WTC11 (cell line): ENCODE measurements around the gene KCNH8. TPM values are rescaled to one million over a fixed set of nuclear protein-coding genes. Genes with fewer than 3 reads are reported as not detected.

Experiments used
- ATAC-seq: fragments of 200-7000 bp; cut with Tn5 transposase; 2 replicates; pipeline ENCODE4 v1.10.0; 2021; ENCODE audit warnings: mild to moderate bottlenecking, moderate library complexity
- CTCF ChIA-PET: fragments of 300-600 bp; sonication (Branson Sonifier 250); formaldehyde crosslinking; loops from one replicate; lab custom pipeline; 2021; ENCODE audit warnings: antibody characterized with exemption; lab: Charles Lee
- POLR2A ChIA-PET: fragments of 350-600 bp; sonication (Branson Sonifier 250); formaldehyde crosslinking; loops from one replicate; lab custom pipeline; 2021; ENCODE audit warnings: antibody characterized with exemption; lab: Charles Lee
- DNase-seq: peaks from one replicate; pipeline ENCODE4 v3.0.0; 2021; ENCODE audit warnings: low spot score
- H3K27ac Mint-ChIP-seq: 2 replicates; pipeline ENCODE4 v1.8.0; 2021; ENCODE audit warnings: mixed read lengths
- H3K27me3 Mint-ChIP-seq: 2 replicates; pipeline ENCODE4 v1.8.0; 2021; ENCODE audit warnings: low read depth, mild to moderate bottlenecking, moderate library complexity, mixed read lengths
- H3K36me3 Mint-ChIP-seq: 2 replicates; pipeline ENCODE4 v1.8.0; 2021; ENCODE audit warnings: mixed read lengths
- H3K4me1 Mint-ChIP-seq: 2 replicates; pipeline ENCODE4 v1.8.0; 2022; ENCODE audit warnings: mixed read lengths
- H3K4me3 Mint-ChIP-seq: 2 replicates; pipeline ENCODE4 v1.8.0; 2021; ENCODE audit warnings: mild to moderate bottlenecking, moderate library complexity, mixed read lengths
- H3K9me3 Mint-ChIP-seq: 2 replicates; pipeline ENCODE4 v1.8.0; 2021; ENCODE audit warnings: mixed read lengths
- ATF1 ChIP-seq: sonication (generic); formaldehyde crosslinking; IDR thresholded peaks from 2 replicates; pipeline ENCODE4 v1.8.1; 2023; ENCODE audit warnings: mild to moderate bottlenecking, moderate library complexity, missing genetic modification reagents
- CBFB ChIP-seq: sonication (generic); formaldehyde crosslinking; IDR thresholded peaks from 2 replicates; pipeline ENCODE4 v1.8.1; 2022; ENCODE audit warnings: mild to moderate bottlenecking, low read depth, missing genetic modification reagents
- CREB1 ChIP-seq: sonication (generic); formaldehyde crosslinking; IDR thresholded peaks from 2 replicates; pipeline ENCODE4 v1.8.0; 2023; ENCODE audit warnings: mild to moderate bottlenecking, missing genetic modification reagents
- CREM ChIP-seq: sonication (generic); formaldehyde crosslinking; IDR thresholded peaks from 2 replicates; pipeline ENCODE4 v1.8.1; 2022; ENCODE audit warnings: mild to moderate bottlenecking, missing genetic modification reagents, moderate library complexity
- GRHL2 ChIP-seq: fragments of 250-450 bp; sonication (Bioruptor Pico); IDR thresholded peaks from 2 replicates; pipeline ENCODE4 v1.8.0; 2022; ENCODE audit warnings: mild to moderate bottlenecking, moderate library complexity; ENCODE audit not compliant: insufficient replicate concordance, severe bottlenecking
- HMGA2 ChIP-seq: fragments of 250-450 bp; sonication (Bioruptor Pico); IDR thresholded peaks from 2 replicates; pipeline ENCODE4 v1.4.0; 2021; ENCODE audit warnings: mild to moderate bottlenecking, moderate library complexity
- JUN ChIP-seq: sonication (generic); formaldehyde crosslinking; IDR thresholded peaks from 2 replicates; pipeline ENCODE4 v1.8.0; 2023; ENCODE audit warnings: mild to moderate bottlenecking, missing genetic modification reagents
- NFATC4 ChIP-seq: fragments of 250-450 bp; sonication (Bioruptor Pico); IDR thresholded peaks from 2 replicates; pipeline ENCODE4 v1.9.0; 2021; ENCODE audit warnings: mild to moderate bottlenecking
- NFE2L1 ChIP-seq: sonication (generic); formaldehyde crosslinking; IDR thresholded peaks from 2 replicates; pipeline ENCODE4 v1.8.1; 2023; ENCODE audit warnings: missing genetic modification reagents
- NFYB ChIP-seq: sonication (generic); formaldehyde crosslinking; conservative IDR thresholded peaks from 2 replicates; pipeline ENCODE4 v1.8.0; 2022; ENCODE audit warnings: low read depth, missing genetic modification reagents
- NR3C1 ChIP-seq: sonication (generic); formaldehyde crosslinking; conservative IDR thresholded peaks from 2 replicates; pipeline ENCODE4 v1.8.1; 2023; ENCODE audit warnings: low read depth, mild to moderate bottlenecking, missing genetic modification reagents
- SMAD4 ChIP-seq: sonication (generic); formaldehyde crosslinking; IDR thresholded peaks from 2 replicates; pipeline ENCODE4 v1.8.0; 2022; ENCODE audit warnings: mild to moderate bottlenecking, missing genetic modification reagents
- SOX15 ChIP-seq: fragments of 250-450 bp; sonication (Bioruptor Pico); IDR thresholded peaks from 2 replicates; pipeline ENCODE4 v1.9.0; 2021; ENCODE audit warnings: mild to moderate bottlenecking
- ZNF232 ChIP-seq: sonication (generic); formaldehyde crosslinking; IDR thresholded peaks from 2 replicates; pipeline ENCODE4 v1.8.0; 2022; ENCODE audit warnings: mild to moderate bottlenecking, missing genetic modification reagents
- ZNF317 ChIP-seq: sonication (generic); formaldehyde crosslinking; IDR thresholded peaks from 2 replicates; pipeline ENCODE4 v1.8.1; 2023; ENCODE audit warnings: low read depth, mild to moderate bottlenecking, moderate library complexity, missing genetic modification reagents, borderline replicate concordance
- total RNA-seq: library from RNA; stranded (reverse); gene quantifications from 3 replicates; pipeline ENCODE4 v1.2.3, GENCODE V29; 2021
- TF ChIP-seq, protein P1 (sequence below): fragments of 250-450 bp; sonication (Bioruptor Pico); IDR thresholded peaks from 2 replicates; pipeline ENCODE4 v1.9.0; 2021; ENCODE audit warnings: mild to moderate bottlenecking
- TF ChIP-seq, protein P2 (sequence below): sonication (generic); formaldehyde crosslinking; conservative IDR thresholded peaks from 2 replicates; pipeline ENCODE4 v1.8.1; 2022; ENCODE audit warnings: mild to moderate bottlenecking, missing genetic modification reagents
- TF ChIP-seq, protein P3 (sequence below): sonication (generic); formaldehyde crosslinking; IDR thresholded peaks from 2 replicates; pipeline ENCODE4 v1.8.0; 2023; ENCODE audit warnings: missing genetic modification reagents, mild to moderate bottlenecking, borderline replicate concordance
- TF ChIP-seq, protein P4 (sequence below): sonication (generic); formaldehyde crosslinking; IDR thresholded peaks from 2 replicates; pipeline ENCODE4 v1.8.1; 2022; ENCODE audit warnings: low read depth, missing genetic modification reagents, borderline replicate concordance
- TF ChIP-seq, protein P5 (sequence below): sonication (generic); formaldehyde crosslinking; IDR thresholded peaks from 2 replicates; pipeline ENCODE4 v1.8.0; 2023; ENCODE audit warnings: mild to moderate bottlenecking, missing genetic modification reagents
- TF ChIP-seq, protein P6 (sequence below): sonication (generic); formaldehyde crosslinking; IDR thresholded peaks from 2 replicates; pipeline ENCODE4 v1.8.1; 2022; ENCODE audit warnings: mild to moderate bottlenecking, missing genetic modification reagents, moderate library complexity, borderline replicate concordance
- TF ChIP-seq, protein P7 (sequence below): sonication (generic); formaldehyde crosslinking; IDR thresholded peaks from 2 replicates; pipeline ENCODE4 v1.8.1; 2023; ENCODE audit warnings: mild to moderate bottlenecking, moderate library complexity, missing genetic modification reagents

Gene KCNH8
- total RNA-seq, 1 experiment from 2014 or later, result 2.8 TPM

DNA sequence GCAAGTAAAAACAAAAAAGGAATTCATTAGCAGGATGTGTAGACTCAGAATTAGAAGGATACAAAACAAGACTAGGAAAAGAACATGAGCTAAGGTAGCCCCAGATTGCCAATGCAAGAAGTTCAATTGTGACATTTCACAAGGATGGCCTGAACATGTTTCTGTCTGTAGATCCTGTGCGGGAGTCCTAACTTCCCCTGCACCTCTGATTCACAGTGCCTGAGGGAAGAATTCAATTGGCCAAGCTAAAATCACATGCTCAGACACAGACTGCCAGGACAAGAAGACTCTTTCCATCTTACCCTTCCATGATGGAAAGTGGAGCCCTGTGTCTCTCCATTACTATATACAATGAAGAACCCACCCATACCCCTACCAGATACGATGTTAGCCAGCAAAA lies 251.5 kb downstream of the KCNH8 start:
- ChIA-PET POLR2A (interaction anchor here (0.7 kb wide), 1 partner anchor 36 kb away, joined by 11 read pairs; no protein-coding TSS in a partner anchor), CTCF (interaction anchor here (0.7 kb wide), 1 partner anchor 181 kb away, joined by 3 read pairs; no protein-coding TSS in a partner anchor)
- Mint-ChIP-seq H3K27ac (peak overlapping the region; percentile 92), H3K36me3 (no peaks in the 10 kb centered on the region), H3K4me1 (peaks cover 16% of the 10 kb centered on the region), H3K27me3 (no peaks in the 10 kb centered on the region), H3K4me3 (no peak overlapping the region), H3K9me3 (no peaks in the 10 kb centered on the region)
- TF ChIP-seq GRHL2, result no peak
- no peak for TF ChIP-seq CREM (CRISPR knock-in tag)
- DNase-seq (no peak), ATAC-seq (no peak; the same call in 1 of the 2 replicates)

DNA sequence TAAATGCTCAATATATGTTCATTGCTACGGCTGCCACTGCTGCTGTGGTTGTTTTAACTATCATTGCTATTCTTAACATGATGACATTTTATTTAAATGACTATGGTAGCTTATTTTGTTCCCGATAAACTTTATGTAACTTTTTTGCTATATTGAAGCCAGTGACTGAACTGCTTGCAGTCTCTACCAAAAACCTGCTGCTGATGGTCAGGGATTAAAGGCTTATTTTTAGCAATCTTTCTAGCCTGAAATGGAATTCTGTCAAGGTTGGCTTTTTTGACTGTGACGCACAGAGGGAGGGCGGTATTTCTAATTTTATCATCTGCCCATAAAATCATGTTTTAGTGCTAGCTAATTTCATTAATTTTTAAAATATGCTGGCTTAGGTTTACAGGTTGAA lies 271.8 kb downstream of the KCNH8 start:
- no peak overlapping the region for H3K27ac Mint-ChIP-seq
- no peak for TF ChIP-seq SMAD4 (CRISPR knock-in tag)
- TF ChIP-seq, protein P1, sequence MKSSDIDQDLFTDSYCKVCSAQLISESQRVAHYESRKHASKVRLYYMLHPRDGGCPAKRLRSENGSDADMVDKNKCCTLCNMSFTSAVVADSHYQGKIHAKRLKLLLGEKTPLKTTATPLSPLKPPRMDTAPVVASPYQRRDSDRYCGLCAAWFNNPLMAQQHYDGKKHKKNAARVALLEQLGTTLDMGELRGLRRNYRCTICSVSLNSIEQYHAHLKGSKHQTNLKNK, result no peak
- no peak for TF ChIP-seq SOX15
- TF ChIP-seq JUN (CRISPR knock-in tag), result no peak
- TF ChIP-seq ZNF232 (CRISPR knock-in tag), result no peak
- no peak for TF ChIP-seq CBFB
- TF ChIP-seq NFE2L1 (CRISPR knock-in tag), result no peak
- TF ChIP-seq HMGA2, result no peak
- TF ChIP-seq ATF1 (CRISPR knock-in tag), result no peak
- no peak for TF ChIP-seq CREB1 (CRISPR knock-in tag)
- TF ChIP-seq, protein P2, sequence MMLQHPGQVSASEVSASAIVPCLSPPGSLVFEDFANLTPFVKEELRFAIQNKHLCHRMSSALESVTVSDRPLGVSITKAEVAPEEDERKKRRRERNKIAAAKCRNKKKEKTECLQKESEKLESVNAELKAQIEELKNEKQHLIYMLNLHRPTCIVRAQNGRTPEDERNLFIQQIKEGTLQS, result no peak
- TF ChIP-seq NFATC4 (CRISPR knock-in tag), result no peak
- TF ChIP-seq, protein P3, sequence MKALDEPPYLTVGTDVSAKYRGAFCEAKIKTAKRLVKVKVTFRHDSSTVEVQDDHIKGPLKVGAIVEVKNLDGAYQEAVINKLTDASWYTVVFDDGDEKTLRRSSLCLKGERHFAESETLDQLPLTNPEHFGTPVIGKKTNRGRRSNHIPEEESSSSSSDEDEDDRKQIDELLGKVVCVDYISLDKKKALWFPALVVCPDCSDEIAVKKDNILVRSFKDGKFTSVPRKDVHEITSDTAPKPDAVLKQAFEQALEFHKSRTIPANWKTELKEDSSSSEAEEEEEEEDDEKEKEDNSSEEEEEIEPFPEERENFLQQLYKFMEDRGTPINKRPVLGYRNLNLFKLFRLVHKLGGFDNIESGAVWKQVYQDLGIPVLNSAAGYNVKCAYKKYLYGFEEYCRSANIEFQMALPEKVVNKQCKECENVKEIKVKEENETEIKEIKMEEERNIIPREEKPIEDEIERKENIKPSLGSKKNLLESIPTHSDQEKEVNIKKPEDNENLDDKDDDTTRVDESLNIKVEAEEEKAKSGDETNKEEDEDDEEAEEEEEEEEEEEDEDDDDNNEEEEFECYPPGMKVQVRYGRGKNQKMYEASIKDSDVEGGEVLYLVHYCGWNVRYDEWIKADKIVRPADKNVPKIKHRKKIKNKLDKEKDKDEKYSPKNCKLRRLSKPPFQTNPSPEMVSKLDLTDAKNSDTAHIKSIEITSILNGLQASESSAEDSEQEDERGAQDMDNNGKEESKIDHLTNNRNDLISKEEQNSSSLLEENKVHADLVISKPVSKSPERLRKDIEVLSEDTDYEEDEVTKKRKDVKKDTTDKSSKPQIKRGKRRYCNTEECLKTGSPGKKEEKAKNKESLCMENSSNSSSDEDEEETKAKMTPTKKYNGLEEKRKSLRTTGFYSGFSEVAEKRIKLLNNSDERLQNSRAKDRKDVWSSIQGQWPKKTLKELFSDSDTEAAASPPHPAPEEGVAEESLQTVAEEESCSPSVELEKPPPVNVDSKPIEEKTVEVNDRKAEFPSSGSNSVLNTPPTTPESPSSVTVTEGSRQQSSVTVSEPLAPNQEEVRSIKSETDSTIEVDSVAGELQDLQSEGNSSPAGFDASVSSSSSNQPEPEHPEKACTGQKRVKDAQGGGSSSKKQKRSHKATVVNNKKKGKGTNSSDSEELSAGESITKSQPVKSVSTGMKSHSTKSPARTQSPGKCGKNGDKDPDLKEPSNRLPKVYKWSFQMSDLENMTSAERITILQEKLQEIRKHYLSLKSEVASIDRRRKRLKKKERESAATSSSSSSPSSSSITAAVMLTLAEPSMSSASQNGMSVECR (CRISPR knock-in tag), result no peak
- TF ChIP-seq, protein P4, sequence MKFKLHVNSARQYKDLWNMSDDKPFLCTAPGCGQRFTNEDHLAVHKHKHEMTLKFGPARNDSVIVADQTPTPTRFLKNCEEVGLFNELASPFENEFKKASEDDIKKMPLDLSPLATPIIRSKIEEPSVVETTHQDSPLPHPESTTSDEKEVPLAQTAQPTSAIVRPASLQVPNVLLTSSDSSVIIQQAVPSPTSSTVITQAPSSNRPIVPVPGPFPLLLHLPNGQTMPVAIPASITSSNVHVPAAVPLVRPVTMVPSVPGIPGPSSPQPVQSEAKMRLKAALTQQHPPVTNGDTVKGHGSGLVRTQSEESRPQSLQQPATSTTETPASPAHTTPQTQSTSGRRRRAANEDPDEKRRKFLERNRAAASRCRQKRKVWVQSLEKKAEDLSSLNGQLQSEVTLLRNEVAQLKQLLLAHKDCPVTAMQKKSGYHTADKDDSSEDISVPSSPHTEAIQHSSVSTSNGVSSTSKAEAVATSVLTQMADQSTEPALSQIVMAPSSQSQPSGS (CRISPR knock-in tag), result no peak
- no peak for TF ChIP-seq NFYB (CRISPR knock-in tag)
- TF ChIP-seq ZNF317 (CRISPR knock-in tag), result no peak
- TF ChIP-seq, all 79 proteins: peak for 0
- no peaks in the 10 kb centered on the region for H3K9me3 Mint-ChIP-seq
- ChIA-PET POLR2A (no interaction called here), CTCF (no interaction called here)
- ATAC-seq, result no peak
- no peaks in the 10 kb centered on the region for H3K4me1 Mint-ChIP-seq
- H3K27me3 Mint-ChIP-seq, result no peaks in the 10 kb centered on the region
- H3K36me3 Mint-ChIP-seq, result no peaks in the 10 kb centered on the region
- no peak overlapping the region for H3K4me3 Mint-ChIP-seq
- no peak for DNase-seq

DNA sequence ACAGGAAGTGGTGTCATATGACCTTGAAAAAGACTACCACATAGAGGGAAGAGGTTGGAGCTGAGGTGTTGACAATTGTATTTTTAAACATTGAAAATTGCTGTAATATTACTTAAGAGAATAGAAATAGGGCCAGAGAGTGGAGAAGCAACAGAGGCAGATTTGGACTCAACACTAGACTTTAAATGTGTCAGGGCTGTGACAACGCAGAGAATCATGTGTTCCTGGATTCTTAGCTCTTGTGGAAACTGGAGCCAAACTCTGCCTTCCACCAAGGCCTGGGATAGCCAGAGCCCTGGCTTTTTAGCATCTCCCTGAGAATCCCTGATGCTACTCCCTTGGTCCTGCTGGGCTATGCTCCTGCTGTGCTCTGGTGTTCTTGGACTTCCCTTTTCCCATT lies 277.5 kb downstream of the KCNH8 start:
- Mint-ChIP-seq H3K9me3 (no peaks in the 10 kb centered on the region), H3K4me3 (no peak overlapping the region), H3K27ac (no peak overlapping the region), H3K4me1 (peaks cover 5% of the 10 kb centered on the region), H3K36me3 (no peaks in the 10 kb centered on the region), H3K27me3 (no peaks in the 10 kb centered on the region)
- POLR2A ChIA-PET, result no interaction called here
- no peak for DNase-seq
- no peak for ATAC-seq
- CTCF ChIA-PET, result no interaction called here
- no peak for TF ChIP-seq NR3C1 (CRISPR knock-in tag)
- TF ChIP-seq, protein P5, sequence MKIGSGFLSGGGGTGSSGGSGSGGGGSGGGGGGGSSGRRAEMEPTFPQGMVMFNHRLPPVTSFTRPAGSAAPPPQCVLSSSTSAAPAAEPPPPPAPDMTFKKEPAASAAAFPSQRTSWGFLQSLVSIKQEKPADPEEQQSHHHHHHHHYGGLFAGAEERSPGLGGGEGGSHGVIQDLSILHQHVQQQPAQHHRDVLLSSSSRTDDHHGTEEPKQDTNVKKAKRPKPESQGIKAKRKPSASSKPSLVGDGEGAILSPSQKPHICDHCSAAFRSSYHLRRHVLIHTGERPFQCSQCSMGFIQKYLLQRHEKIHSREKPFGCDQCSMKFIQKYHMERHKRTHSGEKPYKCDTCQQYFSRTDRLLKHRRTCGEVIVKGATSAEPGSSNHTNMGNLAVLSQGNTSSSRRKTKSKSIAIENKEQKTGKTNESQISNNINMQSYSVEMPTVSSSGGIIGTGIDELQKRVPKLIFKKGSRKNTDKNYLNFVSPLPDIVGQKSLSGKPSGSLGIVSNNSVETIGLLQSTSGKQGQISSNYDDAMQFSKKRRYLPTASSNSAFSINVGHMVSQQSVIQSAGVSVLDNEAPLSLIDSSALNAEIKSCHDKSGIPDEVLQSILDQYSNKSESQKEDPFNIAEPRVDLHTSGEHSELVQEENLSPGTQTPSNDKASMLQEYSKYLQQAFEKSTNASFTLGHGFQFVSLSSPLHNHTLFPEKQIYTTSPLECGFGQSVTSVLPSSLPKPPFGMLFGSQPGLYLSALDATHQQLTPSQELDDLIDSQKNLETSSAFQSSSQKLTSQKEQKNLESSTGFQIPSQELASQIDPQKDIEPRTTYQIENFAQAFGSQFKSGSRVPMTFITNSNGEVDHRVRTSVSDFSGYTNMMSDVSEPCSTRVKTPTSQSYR (CRISPR knock-in tag), result no peak
- TF ChIP-seq ATF1 (CRISPR knock-in tag), result no peak
- TF ChIP-seq CREB1 (CRISPR knock-in tag), result no peak
- TF ChIP-seq, protein P6, sequence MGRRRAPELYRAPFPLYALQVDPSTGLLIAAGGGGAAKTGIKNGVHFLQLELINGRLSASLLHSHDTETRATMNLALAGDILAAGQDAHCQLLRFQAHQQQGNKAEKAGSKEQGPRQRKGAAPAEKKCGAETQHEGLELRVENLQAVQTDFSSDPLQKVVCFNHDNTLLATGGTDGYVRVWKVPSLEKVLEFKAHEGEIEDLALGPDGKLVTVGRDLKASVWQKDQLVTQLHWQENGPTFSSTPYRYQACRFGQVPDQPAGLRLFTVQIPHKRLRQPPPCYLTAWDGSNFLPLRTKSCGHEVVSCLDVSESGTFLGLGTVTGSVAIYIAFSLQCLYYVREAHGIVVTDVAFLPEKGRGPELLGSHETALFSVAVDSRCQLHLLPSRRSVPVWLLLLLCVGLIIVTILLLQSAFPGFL (CRISPR knock-in tag), result no peak
- TF ChIP-seq, protein P7, sequence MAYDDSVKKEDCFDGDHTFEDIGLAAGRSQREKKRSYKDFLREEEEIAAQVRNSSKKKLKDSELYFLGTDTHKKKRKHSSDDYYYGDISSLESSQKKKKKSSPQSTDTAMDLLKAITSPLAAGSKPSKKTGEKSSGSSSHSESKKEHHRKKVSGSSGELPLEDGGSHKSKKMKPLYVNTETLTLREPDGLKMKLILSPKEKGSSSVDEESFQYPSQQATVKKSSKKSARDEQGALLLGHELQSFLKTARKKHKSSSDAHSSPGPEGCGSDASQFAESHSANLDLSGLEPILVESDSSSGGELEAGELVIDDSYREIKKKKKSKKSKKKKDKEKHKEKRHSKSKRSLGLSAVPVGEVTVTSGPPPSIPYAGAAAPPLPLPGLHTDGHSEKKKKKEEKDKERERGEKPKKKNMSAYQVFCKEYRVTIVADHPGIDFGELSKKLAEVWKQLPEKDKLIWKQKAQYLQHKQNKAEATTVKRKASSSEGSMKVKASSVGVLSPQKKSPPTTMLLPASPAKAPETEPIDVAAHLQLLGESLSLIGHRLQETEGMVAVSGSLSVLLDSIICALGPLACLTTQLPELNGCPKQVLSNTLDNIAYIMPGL (CRISPR knock-in tag), result no peak
